GM10847 (cell line): ENCODE data around the gene ATF6.

Experiments used
- POLR2A ChIP-seq: IDR thresholded peaks from 2 replicates; pipeline ENCODE4 v1.6.1; 2011; ENCODE audit not compliant: insufficient read length; ENCODE audit errors: extremely low read depth

Gene ATF6

GRCh38 chr1:161998811-161999210 lies 232.7 kb downstream of the ATF6 start:
- TF ChIP-seq POLR2A = no peak

- no peak for TF ChIP-seq POLR2A
Measured at GRCh38 chr1:161999301-162000052, 233.4 kb downstream of the ATF6 start.

DNA sequence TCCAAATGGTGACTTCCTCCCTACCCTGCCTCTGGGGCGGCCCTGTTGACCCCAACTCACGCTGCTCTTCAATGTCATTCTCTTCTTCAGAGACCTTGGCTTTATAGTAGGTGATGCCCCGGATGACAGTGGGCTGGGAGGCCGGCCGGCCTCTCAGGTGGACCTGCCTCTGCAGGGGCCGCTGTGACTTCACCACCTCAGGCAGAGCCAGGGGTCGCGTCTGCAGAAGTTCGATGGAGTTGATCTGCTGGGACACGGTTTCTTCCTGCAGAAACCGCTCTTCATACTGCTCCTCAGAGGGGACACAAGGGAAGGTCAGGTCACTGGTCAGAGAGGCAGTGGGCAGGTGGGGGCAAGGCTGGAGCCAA lies 233.9 kb downstream of the ATF6 start:
- TF ChIP-seq POLR2A = no peak

DNA sequence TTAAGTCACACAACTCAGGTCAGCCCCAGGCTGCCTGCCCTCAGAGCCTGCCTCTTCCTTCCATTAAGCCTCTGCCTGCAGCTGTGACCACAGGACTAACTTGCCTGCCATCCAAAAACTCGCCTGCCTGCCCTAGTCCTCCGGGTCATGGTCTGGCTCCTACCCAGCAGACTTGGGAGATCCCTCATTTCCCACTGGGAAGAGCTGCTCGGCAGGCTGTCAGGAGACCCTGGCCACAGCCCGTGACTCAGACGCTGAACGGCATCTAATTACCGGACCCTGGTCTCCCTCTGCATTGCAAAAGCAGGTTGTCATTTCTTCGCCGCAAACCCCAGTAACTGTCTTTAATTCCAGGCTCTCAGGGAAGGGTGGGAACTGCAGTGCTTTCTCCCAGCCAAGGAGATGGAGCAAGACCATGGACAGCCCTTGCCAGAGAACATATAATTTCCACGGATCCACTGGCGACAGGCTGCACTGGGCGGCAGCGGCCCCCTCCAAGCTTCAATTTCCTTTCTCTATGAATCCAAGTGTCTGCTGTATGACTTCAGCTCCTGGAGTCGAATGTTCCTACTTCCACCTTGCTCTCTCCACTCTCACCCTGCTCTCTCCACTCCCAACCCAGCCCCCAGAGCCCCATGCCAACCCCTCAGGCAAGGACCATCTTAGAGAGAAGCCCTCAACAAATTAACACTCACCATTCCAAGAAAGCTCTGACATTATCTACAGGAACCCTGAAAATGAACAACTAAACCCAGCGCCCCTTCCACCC lies 237.1 kb downstream of the ATF6 start:
- TF ChIP-seq POLR2A = no peak

DNA sequence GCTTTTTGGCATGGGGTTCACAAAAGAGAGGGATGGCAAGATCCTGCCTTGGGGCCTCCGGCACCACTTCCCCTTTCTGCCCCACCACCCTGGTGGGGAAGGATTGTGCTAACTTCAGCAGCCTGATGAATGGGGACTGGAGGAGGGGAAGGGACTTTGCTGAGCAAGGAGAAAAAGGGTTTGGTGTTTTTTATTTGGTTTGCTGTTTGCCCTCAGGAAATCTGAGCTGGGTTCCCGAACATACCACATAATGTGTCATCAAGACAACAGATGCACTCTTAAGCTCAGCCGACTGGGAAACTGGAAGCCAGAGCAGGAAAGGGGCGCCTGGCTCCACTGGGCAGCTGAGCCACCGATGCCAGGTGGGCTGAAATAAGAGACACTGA lies 237.7 kb downstream of the ATF6 start:
- no peak for TF ChIP-seq POLR2A

- no peak for TF ChIP-seq POLR2A
Measured at GRCh38 chr1:162004441-162004950, 238.4 kb downstream of the ATF6 start.

DNA sequence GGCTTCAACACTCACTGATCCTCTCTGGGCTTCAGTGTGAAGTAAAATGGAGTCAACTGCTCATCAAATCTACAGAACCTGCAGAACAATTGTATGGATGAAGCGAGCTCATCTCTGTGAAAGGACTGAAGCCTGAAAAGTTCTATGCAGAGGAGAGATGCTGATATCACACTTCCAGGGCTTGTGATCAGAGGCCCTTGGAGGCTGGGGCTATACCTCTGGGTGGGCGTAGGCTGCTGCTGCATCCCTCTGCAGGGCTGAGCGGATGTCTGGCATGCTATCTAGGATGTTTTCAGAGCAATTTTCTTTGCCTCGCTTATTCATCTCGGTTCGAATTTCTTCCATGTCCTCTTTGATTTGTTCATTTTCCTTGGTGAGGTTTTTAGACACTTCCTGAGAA lies 240.0 kb downstream of the ATF6 start:
- no peak for TF ChIP-seq POLR2A

GRCh38 chr1:162007466-162007865 lies 241.3 kb downstream of the ATF6 start:
- no peak for TF ChIP-seq POLR2A

- no peak for TF ChIP-seq POLR2A
Measured at GRCh38 chr1:162008799-162009198, 242.7 kb downstream of the ATF6 start.

DNA sequence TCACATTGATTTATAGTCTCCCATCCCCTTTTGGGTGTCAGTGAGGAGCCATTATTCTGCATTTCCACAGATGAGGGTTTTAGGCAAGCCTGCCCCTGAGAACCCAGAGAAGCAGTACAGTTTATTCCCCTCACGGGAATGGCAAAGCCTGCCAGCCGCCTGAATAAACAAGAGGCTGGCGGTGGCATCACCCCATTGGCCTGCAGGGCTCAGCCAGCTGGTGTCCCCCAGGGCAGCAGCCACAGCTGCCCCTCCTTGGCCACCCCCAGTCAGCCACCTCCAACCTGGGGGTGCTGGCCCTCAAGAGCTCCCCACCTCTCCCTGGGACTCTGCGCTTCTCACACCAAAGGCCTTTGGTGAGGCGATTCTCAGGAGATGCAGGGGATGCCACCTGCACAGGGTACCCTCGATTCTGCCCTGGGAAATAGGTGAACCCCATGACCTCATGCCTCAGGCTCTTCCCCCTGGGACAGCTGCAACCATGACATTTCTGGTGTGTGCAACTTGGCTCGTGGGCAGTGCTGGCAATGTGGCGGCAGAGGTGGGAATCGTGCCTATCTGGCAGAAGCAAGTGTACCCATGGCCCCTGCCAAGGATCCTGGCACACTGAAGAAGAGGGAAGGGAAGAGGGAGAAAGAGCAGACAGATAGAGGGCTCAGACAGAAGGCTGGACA lies 243.5 kb downstream of the ATF6 start:
- no peak for TF ChIP-seq POLR2A

DNA sequence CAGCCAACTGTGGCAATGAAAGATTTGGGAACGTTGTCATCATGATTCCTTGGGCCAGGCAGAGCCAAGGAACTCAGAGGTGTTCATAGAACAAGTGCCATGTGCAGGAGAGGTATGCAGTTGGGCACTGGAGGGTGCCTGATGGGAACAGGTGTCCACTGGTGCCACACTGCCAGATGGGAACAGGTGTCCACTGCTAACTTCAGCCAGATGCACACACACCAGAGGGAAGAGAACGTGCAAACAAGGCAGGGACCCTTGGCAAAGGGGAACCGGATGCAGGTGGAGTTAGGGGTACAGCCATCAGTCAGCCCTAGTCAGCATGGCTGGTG lies 244.0 kb downstream of the ATF6 start:
- no peak for TF ChIP-seq POLR2A

- no peak for TF ChIP-seq POLR2A
Measured at GRCh38 chr1:162011337-162012012, 245.4 kb downstream of the ATF6 start.

GRCh38 chr1:162013289-162013688 lies 247.2 kb downstream of the ATF6 start:
- TF ChIP-seq POLR2A = no peak
